IPS DF 19.7 (cell line): ENCODE results near the gene CYTH4.

ENCODE experiments used
- DNase-seq: peaks from one replicate; pipeline ENCODE4 v3.0.0-alpha.2; 2013; ENCODE audit warnings: low read depth, low spot score

Gene CYTH4

DNA sequence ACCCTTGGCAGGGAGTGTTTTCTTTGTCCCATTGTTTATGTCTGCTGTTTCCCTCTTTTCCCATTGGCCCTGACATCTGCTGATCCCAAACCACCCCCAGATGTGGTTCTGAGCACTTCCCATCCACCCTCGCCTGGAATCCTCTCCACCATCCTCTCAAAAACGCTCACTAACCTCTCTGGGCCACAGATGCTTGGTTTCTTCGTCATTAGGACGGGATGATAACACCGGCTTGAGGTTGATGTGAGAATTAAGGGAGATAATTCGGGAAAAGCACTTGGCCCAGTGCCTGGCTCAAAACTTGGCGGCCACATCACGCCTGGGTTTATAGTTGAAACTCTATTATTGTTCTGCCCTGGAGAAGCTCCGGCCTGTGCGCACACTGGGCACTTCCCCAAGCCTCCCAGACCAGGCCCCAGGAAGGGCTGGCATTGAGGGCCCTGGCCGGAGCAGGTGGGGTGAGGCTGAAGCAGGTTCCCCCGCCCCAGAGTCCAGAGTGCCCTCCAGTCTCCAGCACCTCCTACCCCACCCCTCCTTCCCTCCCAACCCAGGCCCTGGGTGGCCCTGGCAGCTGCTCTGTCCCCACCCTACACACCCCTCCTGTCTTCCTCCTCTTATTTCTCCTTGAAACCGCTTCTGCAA is 63.7 kb downstream of the CYTH4 start:
- DNase-seq, result no peak

DNA sequence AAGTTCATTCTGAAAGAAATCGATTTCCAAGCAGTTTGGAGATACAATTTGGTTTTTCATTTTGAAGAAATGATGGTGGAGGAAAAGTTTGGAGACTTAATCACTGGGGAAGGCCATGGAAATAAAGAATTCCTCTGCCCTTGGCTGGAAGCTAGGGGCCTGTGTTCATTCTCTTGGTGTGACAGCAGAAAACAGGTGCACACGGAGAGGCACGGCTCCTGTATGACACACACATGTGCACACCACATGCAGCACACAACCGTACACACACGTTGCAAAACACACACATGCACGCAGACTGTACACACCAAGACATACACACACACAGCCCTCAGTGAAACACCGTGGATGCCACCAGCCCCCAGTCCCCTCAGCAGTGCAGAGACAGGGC is 64.2 kb downstream of the CYTH4 start:
- DNase-seq, result no peak

DNA sequence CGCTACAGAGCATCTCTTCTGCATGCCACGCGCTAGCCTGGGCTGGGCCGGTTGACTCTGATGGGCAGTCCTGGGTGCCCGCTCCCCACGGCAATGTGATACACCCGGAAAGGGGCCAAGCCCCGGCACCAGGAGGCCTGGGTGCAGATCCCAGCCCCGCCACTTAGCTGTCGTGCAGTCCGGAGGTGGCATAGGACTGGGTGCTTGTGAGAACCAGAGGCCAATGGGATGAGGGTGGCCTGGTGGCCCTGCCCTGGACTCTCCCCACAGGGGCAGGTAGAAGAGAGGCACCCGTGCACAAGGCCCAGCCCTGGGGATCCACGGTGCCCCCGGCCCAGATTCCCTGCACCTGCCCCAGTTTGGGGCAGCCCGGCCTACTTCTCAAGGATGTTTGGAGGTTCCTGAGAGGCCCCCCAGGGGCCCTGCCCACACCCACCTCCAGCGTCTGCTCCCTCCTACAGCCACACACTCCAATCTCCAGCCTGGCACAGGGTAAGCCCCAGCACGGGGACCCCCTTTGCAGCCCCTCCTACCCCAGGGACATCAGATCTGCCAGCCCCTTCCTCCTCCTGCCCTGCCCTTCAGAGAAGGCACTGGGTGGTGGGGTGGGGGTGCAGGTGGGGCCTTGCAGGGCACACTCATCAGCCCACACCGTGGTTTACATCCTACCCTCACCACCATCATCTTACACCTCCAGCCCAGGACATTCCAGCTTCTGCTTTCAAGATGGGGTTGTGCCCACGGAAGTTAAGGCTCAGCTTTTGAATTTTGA is 66.9 kb downstream of the CYTH4 start:
- DNase-seq, result no peak

- no peak for DNase-seq
Observed at GRCh38 chr22:37351232-37351631, 68.9 kb downstream of the CYTH4 start.

DNA sequence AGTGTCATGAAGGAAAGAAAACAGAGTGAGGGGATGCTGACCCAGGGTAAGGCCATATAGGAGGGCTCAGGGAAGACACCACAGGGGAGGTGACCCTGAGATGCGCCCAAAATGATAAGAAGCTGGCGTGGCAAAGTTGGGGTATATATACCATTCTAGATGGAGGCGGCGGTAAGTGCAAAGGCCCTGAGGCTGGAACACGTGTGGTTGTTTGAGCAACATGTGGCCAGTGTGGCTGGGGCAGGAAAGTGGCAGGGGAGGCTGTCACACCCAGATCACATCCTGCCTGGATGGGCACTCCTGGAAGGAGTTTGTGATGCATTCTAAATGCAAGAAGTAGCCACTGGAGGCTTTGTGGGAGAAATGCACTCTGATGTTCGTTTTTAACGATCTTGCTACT is 70.2 kb downstream of the CYTH4 start:
- DNase-seq, result no peak

GRCh38 chr22:37353839-37354238 is 71.5 kb downstream of the CYTH4 start:
- no peak for DNase-seq

- DNase-seq, result no peak
Observed at GRCh38 chr22:37354261-37354660, 72.0 kb downstream of the CYTH4 start.

GRCh38 chr22:37354670-37355069 is 72.4 kb downstream of the CYTH4 start:
- no peak for DNase-seq

GRCh38 chr22:37355174-37355573 is 72.9 kb downstream of the CYTH4 start:
- no peak for DNase-seq

DNA sequence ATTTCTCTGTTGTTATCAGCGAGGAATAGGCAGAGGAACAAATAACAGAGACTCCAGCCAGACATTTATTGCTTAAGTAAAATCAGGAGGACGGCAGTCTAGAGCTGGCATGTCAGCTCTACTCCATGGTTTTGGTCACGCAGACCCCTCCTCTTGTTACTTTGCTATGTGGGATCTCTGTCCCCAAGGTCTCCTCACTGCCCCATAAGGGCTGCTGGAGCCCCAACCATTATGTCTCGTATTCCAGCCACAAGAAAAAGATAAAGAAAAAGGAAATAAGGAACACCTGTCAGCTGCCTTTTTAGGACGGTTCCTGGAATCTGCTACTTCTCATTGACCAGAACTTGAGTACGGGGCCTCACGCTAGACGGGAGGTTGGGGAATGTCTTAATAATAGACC is 74.6 kb downstream of the CYTH4 start:
- no peak for DNase-seq

GRCh38 chr22:37357446-37358075 is 75.3 kb downstream of the CYTH4 start:
- DNase-seq, result no peak

GRCh38 chr22:37358386-37358785 is 76.1 kb downstream of the CYTH4 start:
- no peak for DNase-seq

GRCh38 chr22:37358917-37359316 is 76.6 kb downstream of the CYTH4 start:
- no peak for DNase-seq

DNA sequence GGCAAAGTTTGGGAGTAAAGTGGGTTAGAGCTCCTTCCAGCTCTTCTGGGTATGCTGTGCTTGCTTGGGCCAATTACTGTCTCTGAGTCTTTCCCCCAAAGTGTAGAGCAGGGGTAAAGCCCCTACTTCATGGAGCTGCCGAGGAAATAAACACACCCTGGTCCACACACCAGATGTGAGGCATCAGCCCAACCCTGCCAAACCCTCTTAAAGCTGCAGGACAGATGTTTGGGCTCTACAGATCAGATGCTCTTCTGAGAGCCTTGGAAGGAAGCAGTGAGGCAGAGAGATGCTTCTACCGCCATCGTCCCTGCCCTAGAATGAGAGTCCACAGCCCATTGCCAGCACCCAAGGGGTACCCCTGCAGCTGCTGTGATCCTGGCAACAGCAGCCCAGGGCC is 80.3 kb downstream of the CYTH4 start:
- DNase-seq, result no peak

GRCh38 chr22:37363261-37363992 is 81.1 kb downstream of the CYTH4 start:
- DNase-seq, result no peak
